Parathyroid adenoma (tissue), 2 donors: ENCODE measurements around the gene TNFRSF18.

Experiments used
- H2AFZ ChIP-seq: fragments of 300-600 bp; sonication (generic); one replicate; pipeline ENCODE4 v1.7.0; 2017; ENCODE audit warnings: antibody characterized with exemption, mild to moderate bottlenecking
- H3K27ac ChIP-seq: fragments of 300-600 bp; sonication (generic); one replicate; pipeline ENCODE4 v1.7.0; 2017
- H3K27me3 ChIP-seq: fragments of 300-600 bp; sonication (generic); one replicate; pipeline ENCODE4 v1.7.0; 2017; ENCODE audit warnings: low read length; ENCODE audit not compliant: control insufficient read depth, insufficient read depth
- H3K36me3 ChIP-seq: fragments of 300-600 bp; sonication (generic); one replicate; pipeline ENCODE4 v1.7.0; 2017; ENCODE audit warnings: low read length; ENCODE audit not compliant: control insufficient read depth, insufficient read depth
- H3K4me1 ChIP-seq: fragments of 300-600 bp; sonication (generic); one replicate; pipeline ENCODE4 v1.7.0; 2017; ENCODE audit warnings: control low read depth
- H3K4me2 ChIP-seq: fragments of 300-600 bp; sonication (generic); one replicate; pipeline ENCODE4 v1.7.0; 2017; ENCODE audit warnings: low read length
- H3K4me3 ChIP-seq: fragments of 300-600 bp; sonication (generic); one replicate; pipeline ENCODE4 v1.7.0; 2017; ENCODE audit warnings: low read depth, low read length
- H3K79me2 ChIP-seq: fragments of 300-600 bp; sonication (generic); one replicate; pipeline ENCODE4 v1.7.0; 2017; ENCODE audit warnings: control low read depth
- H3K9ac ChIP-seq: fragments of 300-600 bp; sonication (generic); one replicate; pipeline ENCODE4 v1.7.0; 2017; ENCODE audit warnings: mild to moderate bottlenecking
- H3K9me3 ChIP-seq: fragments of 300-600 bp; sonication (generic); one replicate; pipeline ENCODE4 v1.7.0; 2017; ENCODE audit warnings: low read length; ENCODE audit not compliant: control insufficient read depth
- TF ChIP-seq, protein P1 (sequence below): fragments of 300-600 bp; sonication (generic); IDR thresholded peaks from one replicate; pipeline ENCODE4 v1.7.0; 2017; ENCODE audit warnings: antibody characterized with exemption, mild to moderate bottlenecking
- donor health status: primary hyperparathyroidism.

The TNFRSF18 gene

DNA sequence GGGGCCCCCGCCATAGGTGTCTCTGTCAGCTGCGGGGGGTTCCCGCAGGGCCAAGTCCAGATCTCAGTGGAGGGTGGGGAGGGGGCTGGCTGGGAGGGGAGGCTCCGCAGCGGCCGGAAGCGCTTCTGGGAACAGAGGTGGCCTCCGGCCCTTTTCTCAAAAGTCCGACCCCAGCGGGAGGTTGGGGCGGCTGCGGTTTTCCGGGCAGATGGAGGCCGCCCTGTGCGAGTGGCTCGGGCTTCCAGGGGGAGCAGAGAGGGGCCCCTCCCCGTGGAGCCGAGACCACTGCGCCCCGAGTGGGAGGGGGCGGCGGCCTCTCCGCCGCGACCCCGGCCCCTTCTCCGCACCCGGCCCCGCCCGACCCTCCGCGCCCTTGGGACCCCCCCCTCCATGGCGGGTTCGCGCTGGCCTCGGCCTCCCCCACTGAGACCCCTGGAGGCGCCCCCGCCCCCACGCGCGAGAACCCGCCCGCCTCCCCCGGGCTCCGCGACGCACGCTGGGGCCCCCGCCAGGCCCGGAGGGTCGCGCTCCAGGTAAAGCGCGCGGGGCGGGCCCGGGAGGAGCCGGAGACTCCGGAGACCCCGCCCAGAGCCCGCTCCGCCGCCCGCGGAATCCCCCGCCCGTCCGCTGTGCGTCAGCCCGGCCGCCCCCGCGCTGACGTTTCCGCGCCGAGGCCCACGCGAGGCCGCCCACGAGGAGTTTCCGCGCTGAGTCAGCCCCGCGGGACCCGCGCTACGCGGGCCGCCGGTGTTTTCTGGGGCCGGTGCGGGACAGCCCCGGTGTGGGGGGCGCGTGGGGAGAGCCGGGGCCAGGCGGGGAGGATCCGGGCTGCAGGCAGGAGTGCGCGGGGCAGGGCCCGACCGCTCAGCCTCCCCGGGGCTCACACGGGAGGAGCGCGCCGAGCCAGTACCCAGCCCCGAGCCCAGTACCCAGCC lies 5.2 kb downstream of the TNFRSF18 start:
- H3K27me3 ChIP-seq = no peaks in the 10 kb centered on the region
- peak overlapping the region; percentile 34 for H3K4me3 ChIP-seq
- no peak overlapping the region for H3K27ac ChIP-seq
- no peaks in the 10 kb centered on the region for H3K9me3 ChIP-seq
- H3K9ac ChIP-seq = no peak overlapping the region
- peak overlapping the region; percentile 68 for H2AFZ ChIP-seq
- H3K4me2 ChIP-seq = peak overlapping the region; percentile 74
- H3K79me2 ChIP-seq = no peaks in the 10 kb centered on the region
- TF ChIP-seq, protein P1, sequence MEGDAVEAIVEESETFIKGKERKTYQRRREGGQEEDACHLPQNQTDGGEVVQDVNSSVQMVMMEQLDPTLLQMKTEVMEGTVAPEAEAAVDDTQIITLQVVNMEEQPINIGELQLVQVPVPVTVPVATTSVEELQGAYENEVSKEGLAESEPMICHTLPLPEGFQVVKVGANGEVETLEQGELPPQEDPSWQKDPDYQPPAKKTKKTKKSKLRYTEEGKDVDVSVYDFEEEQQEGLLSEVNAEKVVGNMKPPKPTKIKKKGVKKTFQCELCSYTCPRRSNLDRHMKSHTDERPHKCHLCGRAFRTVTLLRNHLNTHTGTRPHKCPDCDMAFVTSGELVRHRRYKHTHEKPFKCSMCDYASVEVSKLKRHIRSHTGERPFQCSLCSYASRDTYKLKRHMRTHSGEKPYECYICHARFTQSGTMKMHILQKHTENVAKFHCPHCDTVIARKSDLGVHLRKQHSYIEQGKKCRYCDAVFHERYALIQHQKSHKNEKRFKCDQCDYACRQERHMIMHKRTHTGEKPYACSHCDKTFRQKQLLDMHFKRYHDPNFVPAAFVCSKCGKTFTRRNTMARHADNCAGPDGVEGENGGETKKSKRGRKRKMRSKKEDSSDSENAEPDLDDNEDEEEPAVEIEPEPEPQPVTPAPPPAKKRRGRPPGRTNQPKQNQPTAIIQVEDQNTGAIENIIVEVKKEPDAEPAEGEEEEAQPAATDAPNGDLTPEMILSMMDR = no peak
- no peaks in the 10 kb centered on the region for H3K4me1 ChIP-seq
- H3K36me3 ChIP-seq = no peaks in the 10 kb centered on the region

DNA sequence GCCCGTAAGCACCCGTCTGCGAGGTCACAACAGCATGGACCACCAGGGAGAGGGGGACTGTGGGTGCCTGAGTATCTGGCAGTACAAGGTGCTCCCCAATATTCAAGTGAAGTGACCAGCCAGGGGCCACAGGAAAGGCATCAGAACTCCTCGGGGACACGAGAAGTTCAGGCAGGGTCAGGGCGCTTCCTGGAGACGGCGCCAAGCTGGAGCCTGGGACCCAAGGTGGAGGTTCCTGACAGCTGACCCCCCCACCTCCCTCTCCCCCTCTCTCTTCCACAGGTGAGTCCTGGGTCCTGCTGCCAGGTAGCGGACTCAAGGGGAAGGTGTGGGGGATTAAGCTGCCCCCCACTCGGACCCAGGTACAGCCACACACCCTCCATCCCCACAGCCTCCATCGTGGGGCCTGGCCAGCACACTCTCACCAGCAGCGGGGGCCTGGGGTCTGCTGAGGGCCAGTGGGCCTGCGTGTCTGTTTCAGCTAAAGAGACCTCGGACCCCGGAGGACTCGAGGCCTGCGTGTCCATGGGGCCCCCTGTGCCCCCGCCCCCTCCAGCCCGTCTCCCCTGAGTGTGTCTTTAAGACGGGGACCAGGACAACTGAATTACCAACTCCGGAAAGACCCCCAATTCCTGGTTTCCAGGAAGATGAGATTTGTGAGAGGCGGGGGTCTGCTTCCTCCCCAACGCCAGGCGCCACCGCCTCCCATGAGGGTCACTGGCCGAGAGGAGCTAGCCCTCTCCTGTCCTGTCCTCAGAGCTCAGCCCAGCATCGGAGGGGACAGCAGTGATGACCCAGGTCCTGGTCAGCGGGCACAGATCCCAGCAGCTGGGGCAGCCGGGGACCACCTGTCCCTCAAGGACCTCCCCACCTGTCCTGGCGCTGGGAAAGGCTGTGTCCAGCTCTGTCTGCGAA lies 6.2 kb downstream of the TNFRSF18 start:
- Histone ChIP-seq H2AFZ (no peak overlapping the region), H3K27ac (no peak overlapping the region), H3K27me3 (no peaks in the 10 kb centered on the region), H3K36me3 (no peaks in the 10 kb centered on the region), H3K4me3 (no peak overlapping the region), H3K79me2 (no peaks in the 10 kb centered on the region), H3K4me1 (no peaks in the 10 kb centered on the region), H3K4me2 (no peak overlapping the region), H3K9me3 (no peaks in the 10 kb centered on the region), H3K9ac (no peak overlapping the region)
- TF ChIP-seq, protein P1 = no peak

DNA sequence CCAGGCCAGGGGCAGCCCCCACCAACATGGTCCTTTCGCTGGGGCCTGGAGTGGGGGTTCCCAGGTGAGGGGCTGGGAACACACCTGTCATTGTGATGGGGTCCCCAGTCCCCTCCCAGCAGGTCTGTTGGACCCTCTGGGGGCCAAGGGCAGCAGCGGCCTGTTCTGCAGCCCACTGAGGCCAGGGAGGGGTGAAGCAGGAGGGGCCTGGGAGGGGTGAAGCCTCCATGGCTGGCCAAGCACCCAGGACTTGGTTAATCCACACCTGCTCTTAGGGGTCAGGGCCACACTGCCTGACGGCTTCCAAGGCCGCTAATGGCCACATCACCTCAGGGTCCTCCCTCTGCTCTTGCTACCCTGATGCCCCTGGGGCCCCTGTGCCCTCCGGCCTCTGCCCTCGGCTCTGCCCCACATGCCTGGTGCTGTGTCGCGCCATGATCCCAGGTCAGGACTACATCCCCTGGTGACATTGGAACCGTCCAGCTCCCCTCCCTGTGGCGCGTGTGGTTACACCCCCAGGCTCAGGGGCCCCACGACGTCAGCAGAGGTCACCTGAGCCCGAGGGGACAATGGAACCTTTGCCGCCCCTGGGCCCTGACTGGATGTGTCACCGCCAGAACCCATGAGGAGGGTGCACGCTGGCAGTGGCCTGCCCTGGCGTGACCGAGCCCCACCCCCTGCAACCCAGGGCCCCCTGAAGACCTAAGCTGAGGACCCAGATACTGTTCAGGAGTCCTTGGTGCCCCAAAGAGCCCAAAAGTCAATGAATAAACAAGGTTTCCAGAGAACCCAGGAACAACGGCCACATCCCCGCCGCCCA lies 7.0 kb downstream of the TNFRSF18 start:
- no peaks in the 10 kb centered on the region for H3K9me3 ChIP-seq
- H3K79me2 ChIP-seq = no peaks in the 10 kb centered on the region
- no peak overlapping the region for H2AFZ ChIP-seq
- no peaks in the 10 kb centered on the region for H3K27me3 ChIP-seq
- H3K4me1 ChIP-seq = no peaks in the 10 kb centered on the region
- no peaks in the 10 kb centered on the region for H3K36me3 ChIP-seq
- TF ChIP-seq, protein P1 = no peak
- H3K4me3 ChIP-seq = no peak overlapping the region
- H3K27ac ChIP-seq = no peak overlapping the region
- no peak overlapping the region for H3K4me2 ChIP-seq
- H3K9ac ChIP-seq = no peak overlapping the region

DNA sequence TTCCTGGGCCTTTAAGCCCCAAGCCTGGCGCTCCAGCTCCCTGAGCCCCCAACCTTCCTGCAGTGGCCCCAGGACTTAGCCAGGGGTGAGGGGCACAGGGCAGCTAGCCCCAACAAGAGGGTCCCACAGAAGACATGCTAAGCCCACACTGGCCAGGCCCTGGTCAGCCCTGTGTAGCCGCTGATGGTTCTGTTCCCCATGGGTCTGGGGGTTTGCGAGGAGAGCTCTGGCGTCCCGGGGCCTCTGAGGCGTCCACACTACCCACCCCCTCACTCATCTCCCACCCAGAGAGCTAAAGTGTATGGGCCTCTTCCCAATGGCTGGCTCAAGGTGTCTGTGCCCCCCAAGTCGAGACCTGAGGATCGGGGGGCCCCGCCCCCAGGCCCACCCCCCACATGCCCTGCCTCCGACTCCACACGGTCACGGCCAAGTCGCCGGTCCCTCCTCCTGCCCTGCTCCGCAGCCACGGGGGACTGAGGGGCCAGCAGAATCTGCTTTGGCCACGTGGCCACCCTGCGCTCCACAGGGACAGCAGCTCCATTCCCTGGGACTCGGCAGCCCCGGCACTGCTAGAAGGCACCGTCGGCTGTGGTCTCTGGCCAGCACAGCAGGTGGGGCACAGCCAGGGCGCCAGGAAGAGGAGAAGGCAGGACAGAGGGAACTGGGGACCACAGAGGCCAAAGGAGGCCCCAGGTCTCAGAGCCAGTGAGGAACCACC lies 7.8 kb downstream of the TNFRSF18 start:
- Histone ChIP-seq H3K27me3 (no peaks in the 10 kb centered on the region), H3K9ac (no peak overlapping the region), H3K4me3 (no peak overlapping the region), H3K4me2 (no peak overlapping the region), H3K79me2 (no peaks in the 10 kb centered on the region), H3K4me1 (no peaks in the 10 kb centered on the region), H3K27ac (no peak overlapping the region), H2AFZ (no peak overlapping the region), H3K36me3 (no peaks in the 10 kb centered on the region), H3K9me3 (no peaks in the 10 kb centered on the region)
- TF ChIP-seq, protein P1 = no peak
